Sigmoid colon (tissue), 4 donors: ENCODE data around the gene CLECL1.

Source experiments
- POLR2A ChIP-seq, 2 donors: fragments of 450-650 bp; IDR thresholded peaks; one replicate each; pipeline ENCODE4 v1.6.1; 2016; ENCODE audit warnings: antibody characterized with exemption in 2 of 2, mild to moderate bottlenecking in 2 of 2, moderate library complexity in 2 of 2
- POLR2AphosphoS5 ChIP-seq, 4 donors: sonication (generic); formaldehyde crosslinking; IDR thresholded peaks; one replicate each; pipeline ENCODE4 v1.6.1; 2017; ENCODE audit warnings: antibody characterized with exemption in 4 of 4
- TF ChIP-seq, protein P1 (sequence below), 4 experiments: fragments of 450-650 bp in 3 of 4; fragments of 200-600 bp in 1 of 4; IDR thresholded peaks; one replicate each; pipeline ENCODE4 v1.5.1; 2016 to 2019; ENCODE audit warnings: antibody characterized with exemption in 4 of 4, mild to moderate bottlenecking in 3 of 4, moderate library complexity in 2 of 4

DNA sequence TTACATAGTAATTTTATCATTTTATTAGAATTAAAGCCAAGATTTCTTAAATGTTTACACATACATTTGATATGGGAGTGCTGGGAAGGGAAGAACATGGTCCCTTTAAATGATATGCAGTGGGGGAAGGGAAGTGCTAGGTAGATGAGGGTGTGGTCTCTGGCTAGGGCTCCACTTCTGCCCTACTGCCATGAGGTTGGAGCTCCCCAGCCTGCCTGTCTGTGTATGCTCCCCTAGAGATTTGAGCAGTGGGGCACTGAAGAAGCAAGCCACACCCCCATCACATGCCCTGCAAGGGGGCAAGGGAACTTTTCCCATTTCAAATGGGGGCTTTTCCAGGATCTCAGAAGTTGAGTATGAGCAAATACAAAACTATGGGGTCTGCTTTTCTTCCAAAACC lies 25.5 kb downstream of the CLECL1 start:
- TF ChIP-seq, protein P1, sequence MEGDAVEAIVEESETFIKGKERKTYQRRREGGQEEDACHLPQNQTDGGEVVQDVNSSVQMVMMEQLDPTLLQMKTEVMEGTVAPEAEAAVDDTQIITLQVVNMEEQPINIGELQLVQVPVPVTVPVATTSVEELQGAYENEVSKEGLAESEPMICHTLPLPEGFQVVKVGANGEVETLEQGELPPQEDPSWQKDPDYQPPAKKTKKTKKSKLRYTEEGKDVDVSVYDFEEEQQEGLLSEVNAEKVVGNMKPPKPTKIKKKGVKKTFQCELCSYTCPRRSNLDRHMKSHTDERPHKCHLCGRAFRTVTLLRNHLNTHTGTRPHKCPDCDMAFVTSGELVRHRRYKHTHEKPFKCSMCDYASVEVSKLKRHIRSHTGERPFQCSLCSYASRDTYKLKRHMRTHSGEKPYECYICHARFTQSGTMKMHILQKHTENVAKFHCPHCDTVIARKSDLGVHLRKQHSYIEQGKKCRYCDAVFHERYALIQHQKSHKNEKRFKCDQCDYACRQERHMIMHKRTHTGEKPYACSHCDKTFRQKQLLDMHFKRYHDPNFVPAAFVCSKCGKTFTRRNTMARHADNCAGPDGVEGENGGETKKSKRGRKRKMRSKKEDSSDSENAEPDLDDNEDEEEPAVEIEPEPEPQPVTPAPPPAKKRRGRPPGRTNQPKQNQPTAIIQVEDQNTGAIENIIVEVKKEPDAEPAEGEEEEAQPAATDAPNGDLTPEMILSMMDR (IDR thresholded peaks at IDR 0.05): no peak
- TF ChIP-seq POLR2AphosphoS5 (IDR thresholded peaks at IDR 0.05): no peak
- no peak for TF ChIP-seq POLR2A (IDR thresholded peaks at IDR 0.05)
